GM12801 (cell line): ENCODE measurements around the gene SF3B2.

Source experiments
- CTCF ChIP-seq: IDR thresholded peaks from one replicate; pipeline ENCODE4 v1.5.1; 2011; ENCODE audit warnings: control low read depth; ENCODE audit not compliant: insufficient read length; ENCODE audit errors: extremely low read depth

Gene SF3B2

GRCh38 chr11:66068154-66068821 is 16.1 kb downstream of the SF3B2 start:
- no peak for TF ChIP-seq CTCF

- no peak for TF ChIP-seq CTCF
Measured at GRCh38 chr11:66068923-66069714, 17.0 kb downstream of the SF3B2 start.

- no peak for TF ChIP-seq CTCF
Measured at GRCh38 chr11:66069715-66070603, 17.8 kb downstream of the SF3B2 start, which contains the start of gene PACS1. PACS1 (plus strand) TSS chr11:66070272; CDS start chr11:66070487, 215 bp downstream.

GRCh38 chr11:66070604-66071380 is 18.6 kb downstream of the SF3B2 start:
- no peak for TF ChIP-seq CTCF

- no peak for TF ChIP-seq CTCF
Measured at GRCh38 chr11:66071381-66071801, 19.2 kb downstream of the SF3B2 start.

GRCh38 chr11:66072081-66072480 is 19.9 kb downstream of the SF3B2 start:
- no peak for TF ChIP-seq CTCF

- TF ChIP-seq CTCF: no peak
Measured at GRCh38 chr11:66072518-66072917, 20.4 kb downstream of the SF3B2 start.
